ENCODE measurements around the gene SLC19A1.

DNA sequence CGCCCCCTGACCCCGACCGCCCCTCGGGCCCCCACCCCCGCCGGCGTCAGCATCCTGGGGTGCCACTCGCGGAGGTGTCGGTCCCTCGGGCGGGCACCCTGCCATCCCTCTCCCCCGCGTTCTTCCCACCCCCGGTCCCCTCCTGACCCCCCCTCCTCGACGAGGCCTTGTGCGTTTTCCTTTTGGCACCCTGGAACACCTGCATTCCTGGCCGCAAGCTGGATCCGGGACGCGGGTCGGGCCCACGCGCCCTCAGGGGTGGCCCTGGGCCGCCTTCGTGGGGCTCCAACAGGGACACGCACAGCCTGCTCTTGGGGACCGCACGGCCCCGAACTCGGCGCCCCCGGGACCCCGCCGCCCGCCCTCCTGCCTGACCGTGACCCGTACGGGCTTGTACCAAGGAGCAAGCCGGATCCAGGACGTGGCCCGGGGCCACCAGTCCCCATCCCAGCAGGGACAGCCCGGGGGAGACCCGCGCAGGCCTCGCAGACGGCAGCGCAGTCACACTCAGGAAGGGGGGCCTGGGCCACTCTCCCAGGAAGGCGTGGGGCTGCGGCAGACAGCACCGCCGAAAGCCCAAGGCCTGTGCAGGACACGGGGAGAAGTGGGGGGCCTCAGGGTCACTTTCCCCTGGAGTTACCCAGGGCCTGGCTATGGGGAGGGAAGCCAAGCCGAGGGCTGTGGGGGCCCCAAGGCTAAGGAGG, 579 bp upstream of the SLC19A1 start:
- TF ChIP-seq, protein P1, sequence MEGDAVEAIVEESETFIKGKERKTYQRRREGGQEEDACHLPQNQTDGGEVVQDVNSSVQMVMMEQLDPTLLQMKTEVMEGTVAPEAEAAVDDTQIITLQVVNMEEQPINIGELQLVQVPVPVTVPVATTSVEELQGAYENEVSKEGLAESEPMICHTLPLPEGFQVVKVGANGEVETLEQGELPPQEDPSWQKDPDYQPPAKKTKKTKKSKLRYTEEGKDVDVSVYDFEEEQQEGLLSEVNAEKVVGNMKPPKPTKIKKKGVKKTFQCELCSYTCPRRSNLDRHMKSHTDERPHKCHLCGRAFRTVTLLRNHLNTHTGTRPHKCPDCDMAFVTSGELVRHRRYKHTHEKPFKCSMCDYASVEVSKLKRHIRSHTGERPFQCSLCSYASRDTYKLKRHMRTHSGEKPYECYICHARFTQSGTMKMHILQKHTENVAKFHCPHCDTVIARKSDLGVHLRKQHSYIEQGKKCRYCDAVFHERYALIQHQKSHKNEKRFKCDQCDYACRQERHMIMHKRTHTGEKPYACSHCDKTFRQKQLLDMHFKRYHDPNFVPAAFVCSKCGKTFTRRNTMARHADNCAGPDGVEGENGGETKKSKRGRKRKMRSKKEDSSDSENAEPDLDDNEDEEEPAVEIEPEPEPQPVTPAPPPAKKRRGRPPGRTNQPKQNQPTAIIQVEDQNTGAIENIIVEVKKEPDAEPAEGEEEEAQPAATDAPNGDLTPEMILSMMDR (IDR thresholded peaks at IDR 0.05; ENCODE audit: insufficient read depth, low read length): no peak
- no peak for TF ChIP-seq GABPA (IDR thresholded peaks at IDR 0.05; ENCODE audit: low read depth)
- TF ChIP-seq SPI1 (IDR thresholded peaks at IDR 0.05; ENCODE audit: borderline replicate concordance, low read depth): no peak

Measured in HL-60 (cell line).